AML-193 (cell line): Measurements from ENCODE around the gene PHF19.
A peak's percentile ranks its signal among the peaks of the same experiment; 100 is the strongest.

Experiments used
- DNase-seq, 2 experiments: peaks; one replicate each; lab custom pipeline; 2025; lab: John Stamatoyannopoulos, UW

The PHF19 gene

GRCh38 chr9:120852240-120853010, 24.6 kb downstream of the PHF19 start:
- no peak for DNase-seq

GRCh38 chr9:120851449-120851848, 25.5 kb downstream of the PHF19 start:
- DNase-seq = no peak

- no peak for DNase-seq
Measured at GRCh38 chr9:120850315-120850714, 26.7 kb downstream of the PHF19 start.

- no peak for DNase-seq
Measured at GRCh38 chr9:120846906-120847305, 30.1 kb downstream of the PHF19 start.

GRCh38 chr9:120846251-120846889, 30.6 kb downstream of the PHF19 start:
- DNase-seq = no peak

GRCh38 chr9:120845255-120845654, 31.7 kb downstream of the PHF19 start:
- DNase-seq = peak; percentile 43 to 54

- peak; percentile 97 to 98 for DNase-seq
Measured at GRCh38 chr9:120842685-120843485, 34.1 kb downstream of the PHF19 start, which contains the start of gene PSMD5. PSMD5 (minus strand) TSS chr9:120842922; CDS start chr9:120842909, 13 bp downstream.

- DNase-seq = peak in 1 of 2 experiments; percentile 29
Measured at GRCh38 chr9:120841930-120842684, 34.9 kb downstream of the PHF19 start.

- no peak for DNase-seq
Measured at GRCh38 chr9:120839146-120839545, 37.8 kb downstream of the PHF19 start.

- no peak for DNase-seq
Measured at GRCh38 chr9:120837921-120838320, 39.1 kb downstream of the PHF19 start.

- no peak for DNase-seq
Measured at GRCh38 chr9:120833325-120833724, 43.7 kb downstream of the PHF19 start.

- DNase-seq = no peak
Measured at GRCh38 chr9:120832807-120833206, 44.2 kb downstream of the PHF19 start.

- DNase-seq = no peak
Measured at GRCh38 chr9:120830865-120831264, 46.1 kb downstream of the PHF19 start.

- DNase-seq = no peak
Measured at GRCh38 chr9:120830151-120830550, 46.8 kb downstream of the PHF19 start.

GRCh38 chr9:120829650-120830049, 47.3 kb downstream of the PHF19 start:
- DNase-seq = no peak

GRCh38 chr9:120820095-120820494, 56.9 kb downstream of the PHF19 start:
- DNase-seq = no peak

- no peak for DNase-seq
Measured at GRCh38 chr9:120818595-120818994, 58.4 kb downstream of the PHF19 start.

- no peak for DNase-seq
Measured at GRCh38 chr9:120815075-120815474, 61.9 kb downstream of the PHF19 start.

- no peak for DNase-seq
Measured at GRCh38 chr9:120808931-120809330, 68.1 kb downstream of the PHF19 start.

GRCh38 chr9:120807607-120808379, 69.2 kb downstream of the PHF19 start:
- no peak for DNase-seq
